ENCODE data around the gene SBF2. TPM values are rescaled to one million over a fixed set of nuclear protein-coding genes. Genes with fewer than 3 reads are reported as not detected.
"Not testable (repeated sequence)": the region's sequence is repeated elsewhere in the genome, so short reads cannot be mapped to it uniquely, and the experiment has no call there.

SBF2 gene
- total RNA-seq, 4 donors from 2014 or later, result 42.3 to 106 (median 45.3) TPM

DNA sequence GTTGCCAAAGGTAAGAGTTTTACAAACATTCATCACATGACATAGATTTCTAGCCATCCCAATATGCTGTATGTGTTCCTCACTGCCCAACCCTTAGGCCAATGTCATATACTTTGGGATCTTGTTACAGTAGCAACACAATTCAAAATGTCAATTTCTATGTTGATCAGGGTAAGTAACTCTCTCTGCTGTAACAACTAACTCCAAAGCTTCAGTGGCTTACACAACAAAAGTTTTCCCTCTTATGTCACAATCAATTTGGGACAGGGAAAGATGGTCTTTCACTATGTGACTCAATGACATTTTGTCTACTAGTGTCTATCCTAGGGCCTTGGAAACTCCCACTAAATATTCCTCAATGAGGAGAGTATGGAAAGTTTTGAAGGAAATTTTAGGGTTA lies 144.5 kb downstream of the SBF2 start:
- DNase-seq (ENCODE audit: low spot score in 2 of 2), result no peak
- H3K4me3 ChIP-seq, result no peak overlapping the region
- no peaks in the 10 kb centered on the region for H3K4me1 ChIP-seq
- no peaks in the 10 kb centered on the region for H3K9me3 ChIP-seq
- no peak for TF ChIP-seq POLR2AphosphoS5 (IDR thresholded peaks at IDR 0.05)
- no peak for TF ChIP-seq EP300 (IDR thresholded peaks at IDR 0.05)
- H3K27me3 ChIP-seq, result no peaks in the 10 kb centered on the region
- no peak overlapping the region for H3K27ac ChIP-seq
- H3K36me3 ChIP-seq, result no peaks in the 10 kb centered on the region

DNA sequence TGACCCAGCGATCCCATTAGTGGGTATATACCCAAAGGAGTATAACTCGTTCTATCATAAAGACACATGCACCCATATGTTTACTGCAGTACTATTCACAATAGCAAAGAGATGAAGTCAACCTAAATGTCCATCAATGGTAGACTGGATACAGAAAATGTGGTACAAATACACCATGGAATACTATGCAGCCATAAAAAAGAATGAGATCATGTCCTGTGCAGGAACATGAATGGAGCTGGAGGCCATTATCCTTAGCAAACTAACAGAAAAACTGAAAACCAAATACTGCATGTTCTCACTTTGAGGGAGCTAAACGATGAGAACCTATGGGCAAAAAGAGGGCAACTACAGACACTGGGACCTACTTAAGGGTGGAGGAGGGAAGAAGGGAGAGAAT lies 146.8 kb downstream of the SBF2 start:
- H3K36me3 ChIP-seq, result no peaks in the 10 kb centered on the region
- H3K4me3 ChIP-seq, result no peak overlapping the region
- no peaks in the 10 kb centered on the region for H3K27me3 ChIP-seq
- 100% methylated on average over 3 of the region's 3 CpGs for WGBS
- DNase-seq (ENCODE audit: low spot score in 2 of 2), result no peak
- no peak overlapping the region for H3K27ac ChIP-seq
- TF ChIP-seq EP300 (IDR thresholded peaks at IDR 0.05) (no peak), POLR2A (IDR thresholded peaks at IDR 0.05) (no peak), POLR2AphosphoS5 (IDR thresholded peaks at IDR 0.05) (no peak)
- TF ChIP-seq, protein P1, sequence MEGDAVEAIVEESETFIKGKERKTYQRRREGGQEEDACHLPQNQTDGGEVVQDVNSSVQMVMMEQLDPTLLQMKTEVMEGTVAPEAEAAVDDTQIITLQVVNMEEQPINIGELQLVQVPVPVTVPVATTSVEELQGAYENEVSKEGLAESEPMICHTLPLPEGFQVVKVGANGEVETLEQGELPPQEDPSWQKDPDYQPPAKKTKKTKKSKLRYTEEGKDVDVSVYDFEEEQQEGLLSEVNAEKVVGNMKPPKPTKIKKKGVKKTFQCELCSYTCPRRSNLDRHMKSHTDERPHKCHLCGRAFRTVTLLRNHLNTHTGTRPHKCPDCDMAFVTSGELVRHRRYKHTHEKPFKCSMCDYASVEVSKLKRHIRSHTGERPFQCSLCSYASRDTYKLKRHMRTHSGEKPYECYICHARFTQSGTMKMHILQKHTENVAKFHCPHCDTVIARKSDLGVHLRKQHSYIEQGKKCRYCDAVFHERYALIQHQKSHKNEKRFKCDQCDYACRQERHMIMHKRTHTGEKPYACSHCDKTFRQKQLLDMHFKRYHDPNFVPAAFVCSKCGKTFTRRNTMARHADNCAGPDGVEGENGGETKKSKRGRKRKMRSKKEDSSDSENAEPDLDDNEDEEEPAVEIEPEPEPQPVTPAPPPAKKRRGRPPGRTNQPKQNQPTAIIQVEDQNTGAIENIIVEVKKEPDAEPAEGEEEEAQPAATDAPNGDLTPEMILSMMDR (IDR thresholded peaks at IDR 0.05), result no peak
- no peaks in the 10 kb centered on the region for H3K9me3 ChIP-seq
- no peaks in the 10 kb centered on the region for H3K4me1 ChIP-seq

DNA sequence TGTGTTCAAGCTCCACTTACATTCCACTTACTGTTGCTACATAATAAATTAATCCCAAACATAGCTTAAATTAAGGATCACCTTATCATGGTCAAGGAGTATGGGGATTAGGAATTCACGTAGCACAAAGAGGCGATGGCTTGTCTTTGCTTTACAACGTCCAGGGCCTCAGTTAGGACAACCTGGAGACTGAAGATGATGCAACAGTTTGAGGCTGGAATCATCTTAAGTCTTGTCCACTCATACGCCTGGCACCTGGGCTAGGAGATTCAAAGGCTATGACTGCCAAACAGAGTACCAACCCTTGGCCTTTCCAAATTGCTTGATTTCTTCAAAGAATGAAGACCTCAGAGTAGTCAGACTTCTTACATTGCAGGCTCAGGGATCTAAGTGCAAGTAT lies 149.1 kb downstream of the SBF2 start:
- peaks cover under 1% of the 10 kb centered on the region for H3K4me1 ChIP-seq
- H3K36me3 ChIP-seq, result no peaks in the 10 kb centered on the region
- no peaks in the 10 kb centered on the region for H3K9me3 ChIP-seq
- TF ChIP-seq, protein P1 (IDR thresholded peaks at IDR 0.05), result no peak
- TF ChIP-seq POLR2A (IDR thresholded peaks at IDR 0.05) (no peak), EP300 (IDR thresholded peaks at IDR 0.05) (no peak), POLR2AphosphoS5 (IDR thresholded peaks at IDR 0.05) (no peak)
- no peak for DNase-seq (ENCODE audit: low spot score in 2 of 2)
- WGBS, result 97% methylated on average over 4 of the region's 4 CpGs
- H3K27ac ChIP-seq, result no peak overlapping the region
- H3K27me3 ChIP-seq, result no peaks in the 10 kb centered on the region
- no peak overlapping the region for H3K4me3 ChIP-seq

DNA sequence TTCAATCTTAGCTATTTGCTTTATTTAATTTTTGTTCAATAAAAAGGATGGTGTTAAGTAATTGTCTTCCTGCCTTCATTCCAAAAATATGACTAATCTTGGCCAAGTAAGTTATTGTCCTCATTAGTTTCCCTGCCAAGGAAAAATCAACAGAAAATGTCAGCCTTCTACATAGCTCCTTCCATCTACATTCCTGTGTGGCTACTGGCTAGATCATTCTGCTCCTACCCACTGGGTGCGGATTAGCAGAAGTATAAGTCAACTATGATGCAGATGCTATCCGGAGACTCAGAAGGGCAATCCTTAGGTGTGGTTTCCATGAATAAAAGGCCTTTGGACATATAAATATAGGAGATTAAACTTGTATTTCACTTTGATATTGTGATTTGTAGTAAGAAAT lies 154.4 kb downstream of the SBF2 start:
- no peaks in the 10 kb centered on the region for H3K36me3 ChIP-seq
- H3K9me3 ChIP-seq, result no peaks in the 10 kb centered on the region
- TF ChIP-seq EP300 (IDR thresholded peaks at IDR 0.05) (no peak), POLR2AphosphoS5 (IDR thresholded peaks at IDR 0.05) (no peak), POLR2A (IDR thresholded peaks at IDR 0.05) (no peak)
- TF ChIP-seq, protein P1 (IDR thresholded peaks at IDR 0.05), result no peak
- WGBS, result 35% methylated on average over 2 of the region's 2 CpGs
- no peak overlapping the region for H3K4me3 ChIP-seq
- no peak for DNase-seq (ENCODE audit: low spot score in 2 of 2)
- H3K27ac ChIP-seq, result no peak overlapping the region
- no peaks in the 10 kb centered on the region for H3K27me3 ChIP-seq
- H3K4me1 ChIP-seq, result peaks cover 8% of the 10 kb centered on the region

DNA sequence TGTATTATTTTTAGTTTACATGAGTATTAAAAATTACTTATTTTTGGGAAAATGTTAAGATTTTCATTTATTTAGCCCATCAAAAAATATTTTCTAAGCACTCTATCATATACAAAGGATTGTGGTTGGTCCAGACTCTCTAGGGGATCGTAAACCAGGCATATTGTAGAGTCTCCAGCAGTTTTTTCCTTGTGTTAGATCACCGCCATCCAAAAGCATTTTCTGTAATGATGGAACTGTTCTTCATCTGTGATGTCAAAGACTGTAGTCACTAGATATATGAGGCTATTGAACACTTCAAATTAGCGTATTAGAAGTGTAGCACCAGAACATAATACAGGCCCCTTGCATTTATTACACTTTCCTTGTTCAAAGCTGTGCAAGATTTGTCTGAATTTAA lies 154.9 kb downstream of the SBF2 start:
- 93% methylated on average over 3 of the region's 3 CpGs for WGBS
- H3K27me3 ChIP-seq, result no peaks in the 10 kb centered on the region
- TF ChIP-seq EP300 (IDR thresholded peaks at IDR 0.05), result no peak
- TF ChIP-seq POLR2A (IDR thresholded peaks at IDR 0.05), result no peak
- no peak for TF ChIP-seq POLR2AphosphoS5 (IDR thresholded peaks at IDR 0.05)
- TF ChIP-seq, protein P1 (IDR thresholded peaks at IDR 0.05), result no peak

DNA sequence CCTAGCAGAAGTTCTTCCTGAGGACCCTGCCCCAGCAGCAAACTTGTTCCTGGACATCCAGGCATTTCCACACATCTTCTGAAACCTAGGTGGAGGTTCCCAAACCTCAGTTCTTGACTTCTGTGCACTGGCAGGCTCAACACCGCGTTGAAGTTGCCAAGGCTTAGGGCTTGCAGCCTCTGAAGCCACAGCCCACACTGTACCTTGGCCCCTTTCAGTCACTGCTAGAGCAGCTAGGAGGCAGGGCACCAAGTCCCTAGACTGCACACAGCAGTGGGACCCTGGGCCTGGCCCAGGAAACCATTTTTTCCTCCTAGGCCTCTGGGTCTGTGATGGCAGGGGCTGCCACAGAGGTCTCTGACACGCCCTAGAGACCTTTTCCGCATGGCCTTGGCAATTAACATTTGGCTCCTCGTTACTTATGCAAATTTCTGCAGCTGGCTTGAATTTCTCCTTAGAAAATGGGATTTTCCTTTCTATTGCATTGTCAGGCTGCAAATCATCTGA lies 159.0 kb downstream of the SBF2 start:
- H3K4me3 ChIP-seq, result no peak overlapping the region
- H3K27me3 ChIP-seq, result no peaks in the 10 kb centered on the region
- no peaks in the 10 kb centered on the region for H3K9me3 ChIP-seq
- peaks cover 8% of the 10 kb centered on the region for H3K4me1 ChIP-seq
- H3K36me3 ChIP-seq, result no peaks in the 10 kb centered on the region
- 95% methylated on average over 5 of the region's 5 CpGs for WGBS
- H3K27ac ChIP-seq, result no peak overlapping the region
- TF ChIP-seq POLR2AphosphoS5 (IDR thresholded peaks at IDR 0.05), result no peak
- TF ChIP-seq POLR2A (IDR thresholded peaks at IDR 0.05), result no peak
- TF ChIP-seq, protein P1 (IDR thresholded peaks at IDR 0.05), result no peak
- TF ChIP-seq EP300 (IDR thresholded peaks at IDR 0.05), result no peak
- no peak for DNase-seq (ENCODE audit: low spot score in 2 of 2)

More for the DNA sequence above, 154.9 kb downstream of the SBF2 start:
- no peak for DNase-seq (ENCODE audit: low spot score in 2 of 2)
- no peak overlapping the region for H3K27ac ChIP-seq
- H3K4me1 ChIP-seq, result peaks cover 8% of the 10 kb centered on the region
- H3K36me3 ChIP-seq, result no peaks in the 10 kb centered on the region
- H3K4me3 ChIP-seq, result no peak overlapping the region
- H3K9me3 ChIP-seq, result no peaks in the 10 kb centered on the region

DNA sequence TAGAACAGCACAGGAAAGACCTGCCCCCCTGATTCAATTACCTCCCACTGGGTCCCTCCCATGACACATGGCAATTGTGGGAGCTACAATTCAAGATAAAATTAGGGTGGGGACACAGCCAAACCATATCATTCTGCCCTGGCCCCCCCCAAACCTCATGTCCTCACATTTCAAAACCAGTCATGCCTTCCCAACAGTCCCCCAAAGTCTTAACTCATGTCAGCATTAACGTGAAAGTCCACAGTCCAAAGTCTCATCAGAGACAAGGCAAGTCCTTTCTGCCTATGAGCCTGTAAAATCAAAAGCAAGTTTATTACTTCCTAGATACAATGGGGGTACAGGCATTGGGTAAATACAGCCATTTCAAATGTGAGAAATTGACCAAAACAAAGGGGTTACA lies 159.8 kb downstream of the SBF2 start:
- H3K9me3 ChIP-seq; H3K4me1 ChIP-seq; H3K36me3 ChIP-seq; H3K27me3 ChIP-seq; H3K27ac ChIP-seq; H3K4me3 ChIP-seq; DNase-seq (ENCODE audit: low spot score in 2 of 2): not testable (repeated sequence)
- WGBS, result 84% methylated on average over 1 of the region's 1 CpG

DNA sequence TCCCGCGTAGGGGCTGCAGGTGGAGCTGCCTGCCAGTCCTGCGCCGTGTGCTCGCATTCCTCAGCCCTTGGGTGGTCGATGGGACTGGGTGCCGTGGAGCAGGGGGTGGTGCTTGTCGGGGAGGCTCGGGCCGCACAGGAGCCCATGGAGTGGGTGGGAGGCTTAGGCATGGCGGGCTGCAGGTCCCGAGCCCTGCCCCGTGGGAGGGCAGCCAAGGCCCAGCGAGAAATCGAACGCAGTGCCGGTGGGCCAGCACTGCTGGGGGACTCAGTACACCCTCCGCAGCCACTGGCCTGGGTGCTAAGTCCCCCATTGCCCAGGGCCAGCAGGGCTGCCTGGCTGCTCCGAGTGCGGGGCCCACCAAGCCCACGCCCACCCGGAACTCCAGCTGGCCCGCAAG lies 160.8 kb downstream of the SBF2 start:
- no CpG with 5 or more reads among the region's 23 CpGs for WGBS
- not testable (repeated sequence) for DNase-seq (ENCODE audit: low spot score in 2 of 2); H3K9me3 ChIP-seq; H3K27ac ChIP-seq; H3K4me1 ChIP-seq; H3K27me3 ChIP-seq; H3K36me3 ChIP-seq; H3K4me3 ChIP-seq
